ENCODE results near the gene WIPF3.

WIPF3 gene

GRCh38 chr7:29847496-29847895, 41.2 kb downstream of the WIPF3 start:
- DNase-seq (ENCODE audit: low read depth in 1 of 2, low spot score in 1 of 2) = no peak

GRCh38 chr7:29847916-29848315, 41.6 kb downstream of the WIPF3 start:
- no peak for DNase-seq (ENCODE audit: low read depth in 1 of 2, low spot score in 1 of 2)

GRCh38 chr7:29848941-29849340, 42.6 kb downstream of the WIPF3 start:
- DNase-seq (ENCODE audit: low read depth in 1 of 2, low spot score in 1 of 2) = no peak

GRCh38 chr7:29851487-29851886, 45.2 kb downstream of the WIPF3 start:
- DNase-seq (ENCODE audit: low read depth in 1 of 2, low spot score in 1 of 2) = no peak

GRCh38 chr7:29852457-29852856, 46.1 kb downstream of the WIPF3 start:
- no peak for DNase-seq (ENCODE audit: low read depth in 1 of 2, low spot score in 1 of 2)

- DNase-seq (ENCODE audit: low read depth in 1 of 2, low spot score in 1 of 2) = no peak
Observed at GRCh38 chr7:29853072-29853471, 46.8 kb downstream of the WIPF3 start.

GRCh38 chr7:29853789-29854188, 47.5 kb downstream of the WIPF3 start:
- DNase-seq (ENCODE audit: low read depth in 1 of 2, low spot score in 1 of 2) = no peak

- no peak for DNase-seq (ENCODE audit: low read depth in 1 of 2, low spot score in 1 of 2)
Observed at GRCh38 chr7:29854257-29854938, 48.1 kb downstream of the WIPF3 start.

GRCh38 chr7:29857654-29858053, 51.3 kb downstream of the WIPF3 start:
- DNase-seq (ENCODE audit: low read depth in 1 of 2, low spot score in 1 of 2) = no peak

- no peak for DNase-seq (ENCODE audit: low read depth in 1 of 2, low spot score in 1 of 2)
Observed at GRCh38 chr7:29858191-29858951, 52.1 kb downstream of the WIPF3 start.

GRCh38 chr7:29859104-29859503, 52.8 kb downstream of the WIPF3 start:
- no peak for DNase-seq (ENCODE audit: low read depth in 1 of 2, low spot score in 1 of 2)

- no peak for DNase-seq (ENCODE audit: low read depth in 1 of 2, low spot score in 1 of 2)
Observed at GRCh38 chr7:29859524-29860185, 53.3 kb downstream of the WIPF3 start.

GRCh38 chr7:29860186-29860585, 53.9 kb downstream of the WIPF3 start:
- DNase-seq (ENCODE audit: low read depth in 1 of 2, low spot score in 1 of 2) = no peak

GRCh38 chr7:29861884-29862283, 55.6 kb downstream of the WIPF3 start:
- no peak for DNase-seq (ENCODE audit: low read depth in 1 of 2, low spot score in 1 of 2)

- DNase-seq (ENCODE audit: low read depth in 1 of 2, low spot score in 1 of 2) = no peak
Observed at GRCh38 chr7:29864656-29865055, 58.3 kb downstream of the WIPF3 start.

GRCh38 chr7:29865526-29865925, 59.2 kb downstream of the WIPF3 start:
- DNase-seq (ENCODE audit: low read depth in 1 of 2, low spot score in 1 of 2) = no peak

GRCh38 chr7:29866490-29866930, 60.2 kb downstream of the WIPF3 start:
- DNase-seq (ENCODE audit: low read depth in 1 of 2, low spot score in 1 of 2) = no peak

- DNase-seq (ENCODE audit: low read depth in 1 of 2, low spot score in 1 of 2) = no peak
Observed at GRCh38 chr7:29871787-29872398, 65.6 kb downstream of the WIPF3 start.

- no peak for DNase-seq (ENCODE audit: low read depth in 1 of 2, low spot score in 1 of 2)
Observed at GRCh38 chr7:29873644-29874294, 67.5 kb downstream of the WIPF3 start.

- no peak for DNase-seq (ENCODE audit: low read depth in 1 of 2, low spot score in 1 of 2)
Observed at GRCh38 chr7:29875741-29876140, 69.4 kb downstream of the WIPF3 start.

- DNase-seq (ENCODE audit: low read depth in 1 of 2, low spot score in 1 of 2) = no peak
Observed at GRCh38 chr7:29877196-29877595, 70.9 kb downstream of the WIPF3 start.
